ENCODE measurements around the gene ARMC6. TPM values are rescaled to one million over a fixed set of nuclear protein-coding genes. Genes with fewer than 3 reads are reported as not detected.

The ARMC6 gene
- total and polyA plus RNA-seq, 2 of the 13 experiments (the other 11 are each of a cell fraction or from before 2014, with no cell fraction given) = 16.2 to 36.8 TPM

DNA sequence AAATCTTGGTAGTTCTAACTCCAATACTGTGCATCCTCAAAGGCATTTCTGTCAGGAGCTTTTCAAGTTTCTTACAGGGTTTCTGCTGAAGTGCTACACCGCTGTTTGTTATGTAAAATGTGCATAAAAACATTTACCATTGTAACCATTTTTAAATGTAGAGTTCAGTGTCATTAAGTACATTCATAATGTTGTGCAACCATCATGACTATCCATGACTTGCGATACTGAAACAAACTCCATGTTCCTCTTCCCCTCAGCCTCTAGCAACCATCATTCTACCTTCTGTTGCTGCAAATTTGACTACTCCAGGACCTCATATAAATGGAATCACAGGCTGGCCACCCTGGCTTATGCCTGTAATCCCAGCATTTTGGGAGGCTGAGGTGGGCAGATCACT is 16.0 kb downstream of the ARMC6 start:
- TF ChIP-seq, protein P1, sequence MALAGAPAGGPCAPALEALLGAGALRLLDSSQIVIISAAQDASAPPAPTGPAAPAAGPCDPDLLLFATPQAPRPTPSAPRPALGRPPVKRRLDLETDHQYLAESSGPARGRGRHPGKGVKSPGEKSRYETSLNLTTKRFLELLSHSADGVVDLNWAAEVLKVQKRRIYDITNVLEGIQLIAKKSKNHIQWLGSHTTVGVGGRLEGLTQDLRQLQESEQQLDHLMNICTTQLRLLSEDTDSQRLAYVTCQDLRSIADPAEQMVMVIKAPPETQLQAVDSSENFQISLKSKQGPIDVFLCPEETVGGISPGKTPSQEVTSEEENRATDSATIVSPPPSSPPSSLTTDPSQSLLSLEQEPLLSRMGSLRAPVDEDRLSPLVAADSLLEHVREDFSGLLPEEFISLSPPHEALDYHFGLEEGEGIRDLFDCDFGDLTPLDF (CRISPR knock-in tag; IDR thresholded peaks at IDR 0.05) = no peak
- TF ChIP-seq ZMAT3 (CRISPR knock-in tag; conservative IDR thresholded peaks at IDR 0.05) (no peak), IKZF4 (CRISPR knock-in tag; IDR thresholded peaks at IDR 0.05; ENCODE audit: borderline replicate concordance, low read depth, not compliant biosample characterization) (no peak), SOX6 (IDR thresholded peaks at IDR 0.05) (no peak), SOX6 (CRISPR knock-in tag; IDR thresholded peaks at IDR 0.05) (no peak), ARID2 (CRISPR knock-in tag; IDR thresholded peaks at IDR 0.05; ENCODE audit: borderline replicate concordance) (no peak), HOXA7 (CRISPR knock-in tag; IDR thresholded peaks at IDR 0.05) (no peak), JUNB (CRISPR knock-in tag; IDR thresholded peaks at IDR 0.05; ENCODE audit: borderline replicate concordance) (no peak), SATB2 (CRISPR knock-in tag; IDR thresholded peaks at IDR 0.05) (no peak), MAFF (IDR thresholded peaks at IDR 0.05; ENCODE audit: low read depth, low read length) (no peak), ZNF570 (CRISPR knock-in tag; IDR thresholded peaks at IDR 0.05; ENCODE audit: borderline replicate concordance) (no peak)
- TF ChIP-seq, protein P2, sequence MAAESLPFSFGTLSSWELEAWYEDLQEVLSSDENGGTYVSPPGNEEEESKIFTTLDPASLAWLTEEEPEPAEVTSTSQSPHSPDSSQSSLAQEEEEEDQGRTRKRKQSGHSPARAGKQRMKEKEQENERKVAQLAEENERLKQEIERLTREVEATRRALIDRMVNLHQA (CRISPR knock-in tag; IDR thresholded peaks at IDR 0.05) = no peak
- TF ChIP-seq, protein P3, sequence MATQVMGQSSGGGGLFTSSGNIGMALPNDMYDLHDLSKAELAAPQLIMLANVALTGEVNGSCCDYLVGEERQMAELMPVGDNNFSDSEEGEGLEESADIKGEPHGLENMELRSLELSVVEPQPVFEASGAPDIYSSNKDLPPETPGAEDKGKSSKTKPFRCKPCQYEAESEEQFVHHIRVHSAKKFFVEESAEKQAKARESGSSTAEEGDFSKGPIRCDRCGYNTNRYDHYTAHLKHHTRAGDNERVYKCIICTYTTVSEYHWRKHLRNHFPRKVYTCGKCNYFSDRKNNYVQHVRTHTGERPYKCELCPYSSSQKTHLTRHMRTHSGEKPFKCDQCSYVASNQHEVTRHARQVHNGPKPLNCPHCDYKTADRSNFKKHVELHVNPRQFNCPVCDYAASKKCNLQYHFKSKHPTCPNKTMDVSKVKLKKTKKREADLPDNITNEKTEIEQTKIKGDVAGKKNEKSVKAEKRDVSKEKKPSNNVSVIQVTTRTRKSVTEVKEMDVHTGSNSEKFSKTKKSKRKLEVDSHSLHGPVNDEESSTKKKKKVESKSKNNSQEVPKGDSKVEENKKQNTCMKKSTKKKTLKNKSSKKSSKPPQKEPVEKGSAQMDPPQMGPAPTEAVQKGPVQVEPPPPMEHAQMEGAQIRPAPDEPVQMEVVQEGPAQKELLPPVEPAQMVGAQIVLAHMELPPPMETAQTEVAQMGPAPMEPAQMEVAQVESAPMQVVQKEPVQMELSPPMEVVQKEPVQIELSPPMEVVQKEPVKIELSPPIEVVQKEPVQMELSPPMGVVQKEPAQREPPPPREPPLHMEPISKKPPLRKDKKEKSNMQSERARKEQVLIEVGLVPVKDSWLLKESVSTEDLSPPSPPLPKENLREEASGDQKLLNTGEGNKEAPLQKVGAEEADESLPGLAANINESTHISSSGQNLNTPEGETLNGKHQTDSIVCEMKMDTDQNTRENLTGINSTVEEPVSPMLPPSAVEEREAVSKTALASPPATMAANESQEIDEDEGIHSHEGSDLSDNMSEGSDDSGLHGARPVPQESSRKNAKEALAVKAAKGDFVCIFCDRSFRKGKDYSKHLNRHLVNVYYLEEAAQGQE (IDR thresholded peaks at IDR 0.05; ENCODE audit: borderline replicate concordance in 1 of 2, low read depth in 1 of 2, low read length in 2 of 2) = no peak
- H2AFZ ChIP-seq (ENCODE audit: low read length) = no peak overlapping the region
- ATAC-seq (no peak), DNase-seq (ENCODE audit: low spot score) (no peak), FAIRE-seq (no peak)
- peaks cover 24 to 53% of the 10 kb centered on the region in 2 experiments for H3K36me3 ChIP-seq (replicated peaks in 1 of 2; ENCODE audit: control insufficient read depth in 1 of 2, insufficient read depth in 2 of 2, low read length in 2 of 2)
- no peaks in the 10 kb centered on the region for H4K20me1 ChIP-seq (ENCODE audit: insufficient read depth, low read length)
- BruUV-seq (replicated peaks) = no TSS peak
- H3K9me3 ChIP-seq (ENCODE audit: low read length) = no peaks in the 10 kb centered on the region
- intact Hi-C loops (cut with micrococcal nuclease; ENCODE audit: unreplicated experiment) (no loop called here), in situ Hi-C loops (cut with HindIII; ENCODE audit: extremely low pct_ligation_motif_present, low pct_unique_long_range_greater_than_20kb) (no loop called here)
- H3K27me3 ChIP-seq (ENCODE audit: control insufficient read depth in 1 of 2, insufficient read depth in 2 of 2, low read length in 2 of 2) = no peaks in the 10 kb centered on the region
- POLR2A ChIA-PET = no interaction called here
- no peaks in the 10 kb centered on the region for H3K4me1 ChIP-seq (ENCODE audit: insufficient read depth, low read length)
- no peak overlapping the region for H3K9ac ChIP-seq (ENCODE audit: insufficient read depth, low read depth, low read length)
- no peak overlapping the region for H3K4me2 ChIP-seq (ENCODE audit: low read depth, low read length)
- H3K4me3 ChIP-seq (replicated peaks in 1 of 3; ENCODE audit: insufficient read depth in 1 of 3, low read depth in 2 of 3, low read length in 3 of 3) = no peak overlapping the region
- H3K27ac ChIP-seq (ENCODE audit: extremely low read length, insufficient read depth, low read length) = no peak overlapping the region
- WGBS (ENCODE audit: low lambda C conversion rate) = 100% methylated on average over 2 of the region's 2 CpGs
- CTCF ChIA-PET (ENCODE audit: low intra/inter-chr PET ratio, low total read pairs) = no interaction called here
- H3K79me2 ChIP-seq (ENCODE audit: insufficient read depth, low read length) = no peaks in the 10 kb centered on the region

Data from HepG2 (cell line).